Type B pancreatic cell (in vitro differentiated cells): Measurements from ENCODE around the gene CIITA. TPM values are rescaled to one million over a fixed set of nuclear protein-coding genes. Genes with fewer than 3 reads are reported as not detected.

Experiments used
- DNase-seq: peaks from one replicate; pipeline ENCODE4 v3.0.0; 2021; ENCODE audit warnings: mixed read lengths; ENCODE audit not compliant: unreplicated experiment; ENCODE audit errors: extremely low spot score
- H3K27ac Mint-ChIP-seq: 2 replicates; pipeline ENCODE4 v1.8.0; 2021; ENCODE audit warnings: mild to moderate bottlenecking, mixed read lengths
- H3K27me3 Mint-ChIP-seq: 2 replicates; pipeline ENCODE4 v1.8.0; 2021; ENCODE audit warnings: mixed read lengths
- H3K36me3 Mint-ChIP-seq: 2 replicates; pipeline ENCODE4 v1.8.0; 2021; ENCODE audit warnings: mixed read lengths
- H3K4me1 Mint-ChIP-seq: one replicate; pipeline ENCODE4 v1.8.0; 2021; ENCODE audit warnings: mixed read lengths; ENCODE audit not compliant: unreplicated experiment
- H3K4me3 Mint-ChIP-seq: 2 replicates; pipeline ENCODE4 v1.8.0; 2021; ENCODE audit warnings: mild to moderate bottlenecking, mixed read lengths
- H3K9me3 Mint-ChIP-seq: 2 replicates; pipeline ENCODE4 v1.8.0; 2021; ENCODE audit warnings: mixed read lengths
- total RNA-seq: library from RNA; stranded (reverse); gene quantifications from 2 replicates; pipeline ENCODE4 v1.2.1, GENCODE V29; 2021; ENCODE audit warnings: low replicate concordance
- TF ChIP-seq, protein P1 (sequence below): fragments of 200-600 bp; sonication (generic); conservative IDR thresholded peaks from 2 replicates; pipeline ENCODE4 v1.5.0; 2021; ENCODE audit warnings: antibody characterized with exemption, mild to moderate bottlenecking

Gene CIITA
- total RNA-seq, 1 donor from 2014 or later, result not detected

DNA sequence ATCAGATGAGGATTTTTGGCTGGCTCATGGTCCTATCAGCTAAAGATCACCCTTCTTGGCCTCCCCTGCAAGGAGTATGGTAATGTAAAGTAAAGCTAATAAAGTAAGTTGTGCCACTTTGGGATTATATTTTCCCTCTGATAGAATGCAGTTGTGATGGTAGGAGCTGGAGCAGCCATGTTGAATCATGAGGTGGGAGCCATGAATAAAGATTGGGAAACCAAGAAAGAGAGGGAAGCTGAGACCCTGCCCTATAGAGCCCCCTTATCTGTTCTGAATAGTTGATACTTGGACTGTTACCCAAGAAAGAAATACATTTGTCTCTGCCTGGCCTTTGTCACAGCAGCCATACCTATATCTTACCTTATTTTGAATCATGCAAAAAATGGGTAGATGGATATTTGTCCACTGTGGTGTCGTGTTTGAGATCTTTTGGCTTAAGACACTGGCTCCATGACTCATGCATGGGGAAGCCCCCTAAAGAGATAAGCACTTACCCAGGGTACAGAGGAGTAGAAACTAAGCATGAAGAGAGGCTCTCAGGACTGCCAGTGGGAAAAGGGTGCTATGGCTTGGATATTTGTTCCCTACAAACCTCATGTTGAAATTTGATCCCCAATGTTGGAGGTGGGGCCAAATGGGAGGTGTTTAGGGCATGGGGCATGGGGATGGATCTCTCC lies 40.7 kb upstream of the CIITA start:
- TF ChIP-seq, protein P1, sequence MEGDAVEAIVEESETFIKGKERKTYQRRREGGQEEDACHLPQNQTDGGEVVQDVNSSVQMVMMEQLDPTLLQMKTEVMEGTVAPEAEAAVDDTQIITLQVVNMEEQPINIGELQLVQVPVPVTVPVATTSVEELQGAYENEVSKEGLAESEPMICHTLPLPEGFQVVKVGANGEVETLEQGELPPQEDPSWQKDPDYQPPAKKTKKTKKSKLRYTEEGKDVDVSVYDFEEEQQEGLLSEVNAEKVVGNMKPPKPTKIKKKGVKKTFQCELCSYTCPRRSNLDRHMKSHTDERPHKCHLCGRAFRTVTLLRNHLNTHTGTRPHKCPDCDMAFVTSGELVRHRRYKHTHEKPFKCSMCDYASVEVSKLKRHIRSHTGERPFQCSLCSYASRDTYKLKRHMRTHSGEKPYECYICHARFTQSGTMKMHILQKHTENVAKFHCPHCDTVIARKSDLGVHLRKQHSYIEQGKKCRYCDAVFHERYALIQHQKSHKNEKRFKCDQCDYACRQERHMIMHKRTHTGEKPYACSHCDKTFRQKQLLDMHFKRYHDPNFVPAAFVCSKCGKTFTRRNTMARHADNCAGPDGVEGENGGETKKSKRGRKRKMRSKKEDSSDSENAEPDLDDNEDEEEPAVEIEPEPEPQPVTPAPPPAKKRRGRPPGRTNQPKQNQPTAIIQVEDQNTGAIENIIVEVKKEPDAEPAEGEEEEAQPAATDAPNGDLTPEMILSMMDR, result no peak
- H3K9me3 Mint-ChIP-seq, result no peaks in the 10 kb centered on the region
- no peak for DNase-seq
- H3K27ac Mint-ChIP-seq, result no peak overlapping the region
- H3K4me1 Mint-ChIP-seq, result no peaks in the 10 kb centered on the region
- H3K4me3 Mint-ChIP-seq, result no peak overlapping the region
- H3K36me3 Mint-ChIP-seq, result no peaks in the 10 kb centered on the region
- H3K27me3 Mint-ChIP-seq, result peaks cover 26% of the 10 kb centered on the region

DNA sequence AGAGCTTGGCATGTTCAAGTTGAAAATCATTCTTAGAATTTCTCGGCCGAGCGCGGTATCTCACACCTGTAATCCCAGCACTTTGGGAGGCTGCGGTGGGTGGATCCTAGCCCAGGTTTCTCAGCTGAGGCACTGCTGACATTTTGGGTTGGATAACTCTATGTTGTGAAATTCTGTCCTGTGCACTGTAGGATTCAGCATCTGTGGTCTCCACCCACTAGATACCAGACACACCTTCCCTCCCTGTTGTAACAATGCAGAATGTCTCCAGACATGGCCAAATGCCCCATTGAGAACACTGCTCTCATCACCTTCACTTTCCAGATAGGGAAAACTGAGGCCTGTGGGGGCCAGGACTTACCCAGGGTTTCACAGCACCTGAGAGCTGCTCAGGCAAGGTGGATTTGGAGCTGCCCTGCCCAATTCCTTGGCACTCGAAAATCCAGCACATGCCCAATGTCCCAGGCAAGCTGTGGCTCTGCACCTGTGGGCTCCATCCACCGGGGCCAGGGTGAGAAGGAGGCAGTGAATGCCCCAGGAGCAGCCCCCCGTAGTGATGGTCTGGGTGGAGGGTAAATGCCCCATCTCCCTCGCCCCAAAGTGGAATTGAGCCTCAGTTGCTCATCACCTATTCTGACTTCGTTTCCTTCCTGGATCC lies 38.3 kb upstream of the CIITA start:
- H3K36me3 Mint-ChIP-seq, result no peaks in the 10 kb centered on the region
- DNase-seq, result no peak
- TF ChIP-seq, protein P1, result no peak
- H3K27ac Mint-ChIP-seq, result no peak overlapping the region
- no peaks in the 10 kb centered on the region for H3K4me1 Mint-ChIP-seq
- peaks cover 26% of the 10 kb centered on the region for H3K27me3 Mint-ChIP-seq
- H3K4me3 Mint-ChIP-seq, result no peak overlapping the region
- no peaks in the 10 kb centered on the region for H3K9me3 Mint-ChIP-seq

DNA sequence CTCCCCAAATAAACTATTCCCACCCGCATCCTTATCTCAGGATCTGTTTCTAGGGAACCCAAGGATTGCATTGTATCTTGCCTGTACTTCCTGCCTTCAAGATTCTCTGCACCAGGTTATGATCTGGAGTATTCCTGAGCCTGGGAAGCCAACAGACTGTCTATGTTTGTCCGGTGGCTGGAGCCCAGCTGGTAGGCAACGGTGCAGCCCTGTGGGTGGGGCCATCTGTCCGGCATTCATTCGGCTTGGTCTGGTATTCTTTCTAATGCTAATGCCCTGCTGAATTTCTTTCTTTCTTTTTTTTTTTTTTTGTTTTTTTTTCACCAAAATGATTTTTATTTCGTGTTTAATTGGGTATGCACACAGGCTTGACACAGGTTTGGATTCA lies 37.7 kb upstream of the CIITA start:
- H3K36me3 Mint-ChIP-seq, result no peaks in the 10 kb centered on the region
- H3K27ac Mint-ChIP-seq, result no peak overlapping the region
- H3K9me3 Mint-ChIP-seq, result no peaks in the 10 kb centered on the region
- DNase-seq, result no peak
- TF ChIP-seq, protein P1, result no peak
- no peaks in the 10 kb centered on the region for H3K4me1 Mint-ChIP-seq
- no peak overlapping the region for H3K4me3 Mint-ChIP-seq
- H3K27me3 Mint-ChIP-seq, result peaks cover 24% of the 10 kb centered on the region

DNA sequence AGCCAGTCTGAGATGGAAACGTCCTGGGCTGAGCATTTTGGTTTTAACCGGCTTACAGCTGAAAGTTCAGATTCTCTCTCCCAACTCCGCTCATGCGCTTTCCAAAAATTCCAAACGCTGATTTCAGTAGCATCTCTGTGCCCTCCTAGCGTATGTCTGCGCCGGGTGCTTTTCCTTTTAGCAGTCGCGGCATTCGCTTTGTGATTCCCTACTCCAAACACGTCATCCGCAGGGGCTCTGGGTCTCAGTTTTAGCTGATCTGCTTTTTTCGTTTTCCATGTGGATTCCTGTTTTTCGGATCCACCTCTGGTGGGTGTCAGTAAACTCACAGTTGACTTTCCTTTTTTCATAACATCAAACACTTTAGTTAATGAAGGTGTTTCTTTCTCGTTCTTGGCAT lies 36.3 kb upstream of the CIITA start:
- no peak overlapping the region for H3K4me3 Mint-ChIP-seq
- no peak for DNase-seq
- H3K9me3 Mint-ChIP-seq, result no peaks in the 10 kb centered on the region
- H3K27me3 Mint-ChIP-seq, result peaks cover 19% of the 10 kb centered on the region
- no peaks in the 10 kb centered on the region for H3K4me1 Mint-ChIP-seq
- TF ChIP-seq, protein P1, result no peak
- H3K27ac Mint-ChIP-seq, result no peak overlapping the region
- H3K36me3 Mint-ChIP-seq, result no peaks in the 10 kb centered on the region

DNA sequence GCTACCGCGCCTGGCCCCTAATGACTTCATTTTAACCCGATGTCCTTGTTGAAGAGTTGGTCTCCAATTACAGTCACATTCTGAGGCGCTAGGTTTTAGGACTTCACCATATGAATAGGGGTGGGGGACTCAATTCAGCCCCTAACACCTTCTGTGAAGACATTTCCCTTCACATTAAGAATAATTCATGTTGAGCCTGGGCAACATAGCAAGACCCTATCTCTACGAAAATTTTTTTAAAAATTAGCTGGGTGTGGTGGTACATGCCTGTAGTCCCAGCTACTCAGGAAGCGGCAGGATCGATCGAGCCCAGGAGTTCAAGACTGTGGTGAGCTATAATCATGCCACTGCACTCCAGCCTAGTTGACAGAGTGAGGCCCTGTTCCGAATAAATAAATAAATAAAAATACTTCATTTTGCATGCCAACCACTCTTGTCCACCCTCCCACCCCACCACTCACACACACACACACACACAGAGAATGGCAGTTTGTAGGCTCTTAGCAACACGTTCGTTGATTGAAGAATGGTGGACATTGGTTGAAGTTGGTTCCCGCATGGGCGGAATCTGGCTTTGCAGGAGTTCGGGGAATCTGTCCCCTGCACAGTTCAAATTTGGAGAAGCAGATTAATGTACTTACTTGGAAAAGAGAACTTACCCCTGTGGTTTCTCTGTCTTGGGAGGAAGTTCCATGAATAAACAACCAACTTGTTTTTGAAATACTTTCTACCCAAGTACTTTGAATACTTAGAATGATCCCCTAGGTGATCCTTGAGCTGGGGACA lies 30.6 kb upstream of the CIITA start:
- Mint-ChIP-seq H3K4me3 (no peak overlapping the region), H3K27me3 (peaks cover 9% of the 10 kb centered on the region), H3K4me1 (no peaks in the 10 kb centered on the region), H3K27ac (no peak overlapping the region), H3K9me3 (no peaks in the 10 kb centered on the region), H3K36me3 (no peaks in the 10 kb centered on the region)
- TF ChIP-seq, protein P1, result no peak
- DNase-seq, result no peak
